SK-N-MC (cell line): Measurements from ENCODE around the gene MACROH2A1.

Source experiments
- EZH2 ChIP-seq: fragments of 200-600 bp; sonication (generic); IDR thresholded peaks from one replicate; pipeline ENCODE4 v1.6.1; 2017; ENCODE audit warnings: antibody characterized with exemption
- FOXP2 ChIP-seq: optimal IDR thresholded peaks from 2 replicates; pipeline ENCODE3; 2011; ENCODE audit warnings: mild to moderate bottlenecking, moderate library complexity; ENCODE audit not compliant: insufficient read depth; ENCODE audit errors: extremely low read length, control extremely low read depth
- POLR2AphosphoS5 ChIP-seq: IDR thresholded peaks from 2 replicates; pipeline ENCODE4 v1.6.1; 2012; ENCODE audit warnings: mild to moderate bottlenecking, low read depth, low read length, borderline replicate concordance

GRCh38 chr5:135332519-135333150 is 66.4 kb downstream of the MACROH2A1 start:
- TF ChIP-seq POLR2AphosphoS5 (no peak), EZH2 (no peak), FOXP2 (no peak)
